KG1 (cell line): ENCODE data around the gene MGARP.
"Not testable (repeated sequence)": the region's sequence is repeated elsewhere in the genome, so short reads cannot be mapped to it uniquely, and the experiment has no call there.

ENCODE experiments used
- DNase-seq: peaks from one replicate; lab custom pipeline; 2025; lab: John Stamatoyannopoulos, UW

MGARP gene

GRCh38 chr4:139279760-139280620, at the start of gene MGARP:
MGARP (minus strand) TSS chr4:139280225; CDS start chr4:139280158, 67 bp downstream.
- DNase-seq: no peak

- DNase-seq: no peak
Measured at GRCh38 chr4:139329665-139330200, 49.7 kb upstream of the MGARP start.

- DNase-seq: no peak
Measured at GRCh38 chr4:139324620-139325019, 44.6 kb upstream of the MGARP start.

- not testable (repeated sequence) for DNase-seq
Measured at GRCh38 chr4:139322541-139322940, 42.5 kb upstream of the MGARP start.

GRCh38 chr4:139322070-139322469, 42.0 kb upstream of the MGARP start:
- not testable (repeated sequence) for DNase-seq

GRCh38 chr4:139319571-139319970, 39.5 kb upstream of the MGARP start:
- no peak for DNase-seq

GRCh38 chr4:139317635-139318034, 37.6 kb upstream of the MGARP start:
- DNase-seq: no peak

- DNase-seq: no peak
Measured at GRCh38 chr4:139316733-139317132, 36.7 kb upstream of the MGARP start.

GRCh38 chr4:139315221-139315675, 35.2 kb upstream of the MGARP start:
- DNase-seq: no peak

GRCh38 chr4:139314047-139314800, 34.2 kb upstream of the MGARP start:
- no peak for DNase-seq

- not testable (repeated sequence) for DNase-seq
Measured at GRCh38 chr4:139313414-139313813, 33.4 kb upstream of the MGARP start.

- DNase-seq: no peak
Measured at GRCh38 chr4:139312552-139313332, 32.7 kb upstream of the MGARP start.

- no peak for DNase-seq
Measured at GRCh38 chr4:139311909-139312308, 31.9 kb upstream of the MGARP start.

GRCh38 chr4:139304920-139305319, 24.9 kb upstream of the MGARP start:
- DNase-seq: no peak

GRCh38 chr4:139301821-139302611, 22.0 kb upstream of the MGARP start, which contains the start of gene NDUFC1:
NDUFC1 (minus strand) TSS chr4:139302477; CDS start chr4:139295798, 6,679 bp downstream.
- peak; percentile 50 for DNase-seq

- DNase-seq: peak; percentile 95
Measured at GRCh38 chr4:139301113-139301820, 21.2 kb upstream of the MGARP start, which contains the start of gene NAA15. NAA15 (plus strand) TSS chr4:139301505; CDS start chr4:139301778, 273 bp downstream.

- no peak for DNase-seq
Measured at GRCh38 chr4:139300431-139301112, 20.5 kb upstream of the MGARP start.

- DNase-seq: no peak
Measured at GRCh38 chr4:139299536-139299935, 19.5 kb upstream of the MGARP start.

GRCh38 chr4:139297001-139297410, 17.0 kb upstream of the MGARP start:
- DNase-seq: no peak

GRCh38 chr4:139295942-139296299, 15.9 kb upstream of the MGARP start:
- no peak for DNase-seq
